SU-DHL-6 (cell line): Measurements from ENCODE around the gene SLC45A1.

Source experiments
- H2AFZ ChIP-seq: fragments of 200-600 bp; sonication (generic); 2 replicates; pipeline ENCODE4 v1.6.1; 2014; ENCODE audit warnings: low read depth, mild to moderate bottlenecking, moderate library complexity, mixed read lengths, antibody characterized with exemption, low read length; ENCODE audit not compliant: severe bottlenecking
- H3F3A ChIP-seq: fragments of 200-600 bp; shearing (Covaris generic); 2 replicates; pipeline ENCODE4 v1.6.0; 2016; ENCODE audit warnings: antibody characterized with exemption, mild to moderate bottlenecking; ENCODE audit not compliant: insufficient read depth
- H3K27ac ChIP-seq: fragments of 200-600 bp; sonication (generic); 2 replicates; pipeline ENCODE4 v1.5.1; 2016; ENCODE audit warnings: low read depth, mild to moderate bottlenecking, low read length, moderate library complexity, mixed read lengths
- H3K27me3 ChIP-seq: fragments of 200-600 bp; sonication (generic), shearing (Covaris generic); 2 replicates; pipeline ENCODE4 v1.6.0; 2014; ENCODE audit warnings: mild to moderate bottlenecking, low read length
- H3K36me3 ChIP-seq: fragments of 200-600 bp; sonication (generic); 2 replicates; pipeline ENCODE4 v1.6.1; 2014; ENCODE audit warnings: mild to moderate bottlenecking, low read length, mixed read lengths
- H3K4me2 ChIP-seq: fragments of 300-600, 200-600 bp; shearing (Covaris generic), sonication (generic); 2 replicates; pipeline ENCODE4 v1.6.0; 2014; ENCODE audit warnings: low read length, low read depth, mild to moderate bottlenecking; ENCODE audit not compliant: poor library complexity, severe bottlenecking
- H3K4me3 ChIP-seq: fragments of 200-600 bp; sonication (generic); 2 replicates; pipeline ENCODE4 v1.5.1; 2014; ENCODE audit warnings: antibody characterized with exemption, low read length, mild to moderate bottlenecking, mixed read lengths; ENCODE audit not compliant: insufficient read depth, poor library complexity, severe bottlenecking
- H3K79me2 ChIP-seq: fragments of 200-600 bp; sonication (generic); 2 replicates; pipeline ENCODE4 v1.6.1; 2014; ENCODE audit warnings: mild to moderate bottlenecking, low read length, moderate library complexity; ENCODE audit not compliant: insufficient read depth
- H3K9ac ChIP-seq: fragments of 200-600 bp; sonication (generic); 2 replicates; pipeline ENCODE4 v1.7.0; 2014; ENCODE audit warnings: mild to moderate bottlenecking, low read length
- H3K9me2 ChIP-seq: fragments of 200-600 bp; sonication (generic); replicated peaks from 2 replicates; pipeline ENCODE4 v1.6.1; 2014; ENCODE audit warnings: low read length; ENCODE audit not compliant: insufficient read depth
- H3K9me3 ChIP-seq: fragments of 200-600 bp; sonication (generic); 2 replicates; pipeline ENCODE4 v1.6.1; 2014; ENCODE audit warnings: low read length, mixed read lengths; ENCODE audit not compliant: insufficient read depth
- H4K20me1 ChIP-seq: fragments of 200-600 bp; sonication (generic); 2 replicates; pipeline ENCODE4 v1.6.1; 2014; ENCODE audit warnings: low read depth, mild to moderate bottlenecking, antibody characterized with exemption, low read length, moderate library complexity, mixed read lengths
- EZH2phosphoT487 ChIP-seq: fragments of 200-600 bp; sonication (generic), shearing (Covaris generic); conservative IDR thresholded peaks from 2 replicates; pipeline ENCODE4 v1.6.1; 2018; ENCODE audit warnings: mild to moderate bottlenecking, antibody characterized with exemption, low read length, moderate library complexity, mixed read lengths
- TF ChIP-seq, protein P1 (sequence below): fragments of 200-600 bp; sonication (generic); IDR thresholded peaks from one replicate; pipeline ENCODE4 v1.5.1; 2017; ENCODE audit warnings: antibody characterized with exemption, mild to moderate bottlenecking, low read length, moderate library complexity; ENCODE audit not compliant: insufficient read depth, poor library complexity, severe bottlenecking

The SLC45A1 gene

DNA sequence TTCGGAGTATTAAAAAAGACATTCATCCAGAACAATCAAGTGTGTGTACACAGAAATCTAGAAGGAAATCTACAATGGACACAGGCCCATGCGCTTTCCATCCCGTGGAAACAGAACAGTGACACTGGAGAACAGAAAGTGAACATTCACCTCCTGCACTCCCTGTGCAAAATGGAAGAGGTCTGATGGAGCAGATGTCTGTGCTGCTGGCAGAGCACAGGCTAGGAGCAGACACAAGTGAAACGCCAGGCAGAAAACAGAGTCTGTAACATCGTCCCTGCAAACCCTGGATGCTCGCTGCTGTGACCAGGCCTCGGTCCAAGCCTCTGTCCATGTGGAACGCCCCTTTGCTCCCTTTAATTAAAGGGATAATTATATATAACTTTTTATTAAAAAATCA is 36.1 kb downstream of the SLC45A1 start:
- no peak overlapping the region for H3K27ac ChIP-seq

DNA sequence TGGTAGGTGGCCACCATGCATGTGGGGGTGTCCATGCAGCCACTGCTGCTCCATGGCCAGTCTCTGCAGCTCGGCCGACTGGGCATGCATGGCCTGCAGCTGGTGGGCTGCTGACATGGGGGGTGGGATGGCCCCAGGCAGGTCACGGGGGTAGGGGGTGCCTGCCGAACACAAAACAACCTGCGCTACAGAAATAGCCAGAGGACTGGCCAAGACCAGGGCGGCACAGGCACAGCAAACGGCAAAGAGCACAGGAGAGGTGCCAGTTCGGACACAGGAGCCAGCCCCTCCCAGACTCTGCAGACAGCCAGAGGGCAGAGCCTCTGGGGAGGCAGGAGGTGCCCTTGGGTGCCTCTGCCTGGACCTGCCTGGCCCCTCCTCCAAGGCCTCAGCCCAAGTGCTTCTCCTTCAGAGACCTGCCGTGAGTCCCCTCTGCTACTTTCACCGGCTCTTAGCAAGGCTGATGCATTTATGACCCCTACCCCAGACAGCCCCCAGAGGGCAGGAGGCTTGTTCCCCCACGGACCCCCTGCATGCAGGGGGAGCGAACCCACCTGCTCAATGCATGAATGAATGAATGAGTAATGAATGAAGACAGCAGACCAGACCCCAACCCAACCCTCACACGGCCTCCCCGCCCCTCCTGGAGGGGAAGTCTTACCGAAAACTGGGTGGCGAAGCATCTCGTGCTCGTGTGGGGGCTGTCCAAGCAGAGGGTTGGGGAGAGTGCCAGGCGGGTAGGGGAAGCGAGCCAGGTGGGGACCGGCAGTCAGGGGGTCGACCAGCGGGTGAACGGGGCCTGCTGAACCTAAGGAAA is 37.7 kb downstream of the SLC45A1 start:
- no peaks in the 10 kb centered on the region for H3K27me3 ChIP-seq
- no peaks in the 10 kb centered on the region for H3K9me2 ChIP-seq
- H4K20me1 ChIP-seq = no peaks in the 10 kb centered on the region
- H3K4me3 ChIP-seq = no peak overlapping the region
- no peaks in the 10 kb centered on the region for H3K79me2 ChIP-seq
- no peak overlapping the region for H3K4me2 ChIP-seq
- H3K36me3 ChIP-seq = peaks cover 4% of the 10 kb centered on the region; the same call in 1 of the 2 replicates
- H3K9me3 ChIP-seq = no peaks in the 10 kb centered on the region
- H3F3A ChIP-seq = peaks cover 8% of the 10 kb centered on the region; the same call in 1 of the 2 replicates
- H3K27ac ChIP-seq = no peak overlapping the region
- no peak overlapping the region for H2AFZ ChIP-seq
- no peak for TF ChIP-seq EZH2phosphoT487
- TF ChIP-seq, protein P1, sequence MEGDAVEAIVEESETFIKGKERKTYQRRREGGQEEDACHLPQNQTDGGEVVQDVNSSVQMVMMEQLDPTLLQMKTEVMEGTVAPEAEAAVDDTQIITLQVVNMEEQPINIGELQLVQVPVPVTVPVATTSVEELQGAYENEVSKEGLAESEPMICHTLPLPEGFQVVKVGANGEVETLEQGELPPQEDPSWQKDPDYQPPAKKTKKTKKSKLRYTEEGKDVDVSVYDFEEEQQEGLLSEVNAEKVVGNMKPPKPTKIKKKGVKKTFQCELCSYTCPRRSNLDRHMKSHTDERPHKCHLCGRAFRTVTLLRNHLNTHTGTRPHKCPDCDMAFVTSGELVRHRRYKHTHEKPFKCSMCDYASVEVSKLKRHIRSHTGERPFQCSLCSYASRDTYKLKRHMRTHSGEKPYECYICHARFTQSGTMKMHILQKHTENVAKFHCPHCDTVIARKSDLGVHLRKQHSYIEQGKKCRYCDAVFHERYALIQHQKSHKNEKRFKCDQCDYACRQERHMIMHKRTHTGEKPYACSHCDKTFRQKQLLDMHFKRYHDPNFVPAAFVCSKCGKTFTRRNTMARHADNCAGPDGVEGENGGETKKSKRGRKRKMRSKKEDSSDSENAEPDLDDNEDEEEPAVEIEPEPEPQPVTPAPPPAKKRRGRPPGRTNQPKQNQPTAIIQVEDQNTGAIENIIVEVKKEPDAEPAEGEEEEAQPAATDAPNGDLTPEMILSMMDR = no peak
- H3K9ac ChIP-seq = no peak overlapping the region

More for the DNA sequence above, 36.1 kb downstream of the SLC45A1 start:
- Histone ChIP-seq H3K9ac (no peak overlapping the region), H3K4me2 (no peak overlapping the region), H4K20me1 (no peaks in the 10 kb centered on the region), H3K9me3 (no peaks in the 10 kb centered on the region), H3K79me2 (no peaks in the 10 kb centered on the region), H3F3A (peaks cover 8% of the 10 kb centered on the region; the same call in 1 of the 2 replicates), H3K36me3 (peaks cover 4% of the 10 kb centered on the region; the same call in 1 of the 2 replicates), H2AFZ (no peak overlapping the region), H3K27me3 (no peaks in the 10 kb centered on the region), H3K9me2 (no peaks in the 10 kb centered on the region), H3K4me3 (no peak overlapping the region)
- TF ChIP-seq, protein P1 = no peak
- no peak for TF ChIP-seq EZH2phosphoT487

DNA sequence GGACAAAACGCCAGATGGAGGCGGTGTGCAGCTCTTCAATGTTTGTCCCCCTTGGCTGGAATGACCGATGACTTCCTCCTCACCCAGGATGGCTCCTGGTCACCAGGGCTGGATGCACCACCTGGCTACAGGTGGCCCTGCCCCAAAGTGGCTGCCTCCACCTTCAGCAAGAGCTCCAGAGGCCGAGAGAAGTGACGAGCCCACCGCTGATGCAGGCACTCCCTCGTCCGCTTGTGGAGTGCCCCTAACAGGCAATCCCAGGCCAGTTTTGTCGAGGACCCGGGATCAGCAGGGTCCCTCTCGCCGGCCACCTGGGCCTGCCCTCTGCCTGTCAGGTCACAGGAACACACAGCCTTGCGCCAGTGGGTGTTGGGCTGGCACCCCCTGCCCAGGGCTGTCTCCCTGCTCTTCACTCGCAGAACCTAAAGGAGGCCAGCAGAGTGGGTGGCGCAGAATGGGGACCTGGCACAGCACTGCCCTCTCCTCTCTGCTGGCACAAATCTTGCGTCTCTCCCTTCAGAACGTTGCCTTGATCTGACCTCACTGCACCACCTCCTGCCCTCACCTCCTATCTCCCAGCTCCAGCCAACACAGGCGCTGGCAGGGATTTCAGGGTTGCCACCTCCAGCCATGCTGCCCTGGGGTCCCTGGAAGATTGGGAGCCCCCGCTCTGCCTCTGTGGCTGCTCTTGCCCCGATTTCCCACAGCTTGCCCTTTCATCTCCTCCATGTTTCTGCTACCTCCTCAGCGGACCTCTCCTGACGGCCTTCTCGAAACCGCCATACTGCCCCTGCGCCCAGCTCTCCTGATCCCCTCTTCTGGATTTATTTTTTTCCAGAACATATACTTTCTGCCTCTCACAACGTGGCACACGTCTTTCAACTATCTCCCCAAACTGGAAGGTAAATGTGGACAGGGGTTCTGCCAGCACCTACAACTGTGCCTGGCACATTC is 38.6 kb downstream of the SLC45A1 start:
- no peak overlapping the region for H3K27ac ChIP-seq
- no peaks in the 10 kb centered on the region for H3K27me3 ChIP-seq
- TF ChIP-seq, protein P1 = no peak
- TF ChIP-seq EZH2phosphoT487 = no peak
- no peaks in the 10 kb centered on the region for H4K20me1 ChIP-seq
- no peak overlapping the region for H3K4me2 ChIP-seq
- no peak overlapping the region for H3K9ac ChIP-seq
- H3K9me2 ChIP-seq = no peaks in the 10 kb centered on the region
- H3K36me3 ChIP-seq = peaks cover 4% of the 10 kb centered on the region; the same call in 1 of the 2 replicates
- H3F3A ChIP-seq = peaks cover 8% of the 10 kb centered on the region; the same call in 1 of the 2 replicates
- no peaks in the 10 kb centered on the region for H3K9me3 ChIP-seq
- no peaks in the 10 kb centered on the region for H3K79me2 ChIP-seq
- H3K4me3 ChIP-seq = no peak overlapping the region
- H2AFZ ChIP-seq = no peak overlapping the region
